Measurements from ENCODE around the gene TNNT3. TPM values are rescaled to one million over a fixed set of nuclear protein-coding genes. Genes with fewer than 3 reads are reported as not detected.

The TNNT3 gene
- total and polyA plus RNA-seq, 2 experiments from 2014 or later, result not detected

DNA sequence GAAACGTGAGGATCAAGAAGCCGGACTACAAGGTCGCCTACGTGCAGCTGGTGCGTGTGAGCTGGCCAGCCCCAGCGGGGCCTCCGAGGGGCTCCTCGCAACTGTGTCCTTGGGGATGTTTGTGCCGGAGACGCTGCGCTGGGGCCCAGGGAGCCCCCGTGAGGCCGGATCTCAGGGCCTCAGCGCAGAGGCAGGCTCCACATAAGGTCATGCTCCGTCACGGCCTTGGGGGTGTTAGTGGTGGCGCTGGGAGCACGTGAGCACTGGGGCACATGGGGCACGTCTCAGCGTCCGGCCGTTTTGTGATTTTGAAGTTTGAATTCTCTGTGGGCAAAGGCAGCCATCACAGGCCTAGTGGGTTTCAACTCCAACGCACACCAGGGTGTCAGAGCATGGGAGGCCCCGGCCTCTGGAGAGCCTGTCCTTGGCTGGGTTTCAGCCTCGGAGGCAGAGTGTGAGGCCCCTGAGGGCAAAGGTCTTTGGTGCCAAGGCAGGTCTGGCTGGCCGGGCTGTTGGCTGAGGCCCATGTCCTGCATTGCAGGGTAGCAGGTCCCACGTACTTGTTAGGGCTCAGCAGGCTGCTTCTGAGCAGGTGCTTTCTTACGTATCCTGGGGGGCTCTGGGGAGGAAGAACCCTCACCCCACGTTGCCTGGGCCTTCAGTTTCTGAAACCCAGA, 33.4 kb downstream of the TNNT3 start:
- Histone ChIP-seq H3K79me2 (ENCODE audit: insufficient read depth) (no peaks in the 10 kb centered on the region), H3K4me3 (no peak overlapping the region), H3K27ac (no peak overlapping the region), H3K9me2 (ENCODE audit: insufficient read depth) (no peaks in the 10 kb centered on the region), H3K4me2 (ENCODE audit: unreplicated experiment) (no peak overlapping the region), H2AFZ (no peak overlapping the region), H3K27me3 (replicated peaks; ENCODE audit: insufficient read depth) (no peaks in the 10 kb centered on the region), H3K9me3 (ENCODE audit: low read depth) (no peaks in the 10 kb centered on the region), H3F3A (ENCODE audit: insufficient read depth) (no peaks in the 10 kb centered on the region), H3K9ac (no peak overlapping the region), H3K36me3 (ENCODE audit: low read depth) (no peaks in the 10 kb centered on the region), H3K4me1 (ENCODE audit: insufficient read depth) (no peaks in the 10 kb centered on the region), H4K20me1 (ENCODE audit: insufficient read depth) (no peaks in the 10 kb centered on the region)
- WGBS, 2 experiments (ENCODE audit: low coverage in 1 of 2, low lambda C conversion rate in 2 of 2, missing lambda C conversion rate in 2 of 2), result no CpG with 5 or more reads among the region's 29 CpGs
- in situ Hi-C loops (cut with MboI), result no loop called here
- no peak for DNase-seq
- TF ChIP-seq EZH2 (IDR thresholded peaks at IDR 0.05; ENCODE audit: insufficient read depth, poor library complexity, severe bottlenecking), result no peak
- TF ChIP-seq EZH2phosphoT487 (IDR thresholded peaks at IDR 0.05; ENCODE audit: insufficient read depth, low read depth), result no peak

DNA sequence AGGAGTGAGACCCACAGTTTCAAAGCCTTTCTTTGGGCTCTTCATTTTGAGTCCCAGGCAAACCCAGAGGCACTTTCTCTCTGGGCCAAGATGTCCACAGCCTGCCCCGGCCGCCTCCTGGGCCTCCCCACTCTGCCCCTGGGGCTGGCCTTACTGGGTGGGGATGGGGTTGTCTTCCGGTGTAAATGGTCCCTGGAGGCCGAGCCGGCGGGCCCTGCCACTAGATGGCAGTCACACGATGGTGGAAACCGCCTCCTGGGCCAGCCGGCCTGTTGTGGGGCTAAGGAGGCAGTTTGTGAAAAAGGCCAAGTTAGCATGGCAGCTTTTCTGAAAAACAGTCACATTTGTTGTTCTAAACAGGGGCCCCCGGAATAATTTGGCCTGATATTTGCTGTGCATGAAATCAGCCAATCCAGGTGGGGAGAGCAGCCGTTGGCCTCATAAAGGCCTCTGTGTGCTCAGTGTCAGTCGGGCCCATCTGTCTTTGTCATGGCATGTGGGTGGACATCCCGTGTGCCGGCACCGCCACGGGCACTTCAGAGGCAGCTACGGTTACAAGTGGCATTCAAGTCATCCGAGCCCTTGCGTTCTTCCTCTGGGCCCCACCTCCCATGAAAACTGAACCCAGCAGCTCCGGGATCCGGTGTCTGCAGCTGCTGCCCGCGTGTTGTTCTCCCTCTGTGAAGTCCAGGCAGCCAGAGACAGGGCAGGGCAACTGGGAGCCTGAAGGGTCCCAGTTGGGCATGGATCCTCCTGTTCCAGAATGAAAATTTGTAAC, 34.2 kb downstream of the TNNT3 start:
- no peaks in the 10 kb centered on the region for H3K9me2 ChIP-seq (ENCODE audit: insufficient read depth)
- no peaks in the 10 kb centered on the region for H3K4me1 ChIP-seq (ENCODE audit: insufficient read depth)
- no peak for DNase-seq
- H4K20me1 ChIP-seq (ENCODE audit: insufficient read depth), result no peaks in the 10 kb centered on the region
- in situ Hi-C loops (cut with MboI), result no loop called here
- no peak overlapping the region for H3K9ac ChIP-seq
- no peaks in the 10 kb centered on the region for H3F3A ChIP-seq (ENCODE audit: insufficient read depth)
- TF ChIP-seq EZH2phosphoT487 (IDR thresholded peaks at IDR 0.05; ENCODE audit: insufficient read depth, low read depth) (no peak), EZH2 (IDR thresholded peaks at IDR 0.05; ENCODE audit: insufficient read depth, poor library complexity, severe bottlenecking) (no peak)
- no peak overlapping the region for H3K4me3 ChIP-seq
- H3K9me3 ChIP-seq (ENCODE audit: low read depth), result no peaks in the 10 kb centered on the region
- WGBS, 2 experiments (ENCODE audit: low coverage in 1 of 2, low lambda C conversion rate in 2 of 2, missing lambda C conversion rate in 2 of 2), result 87 to 95% methylated on average over 3 to 4 of the region's 23 CpGs
- no peaks in the 10 kb centered on the region for H3K27me3 ChIP-seq (replicated peaks; ENCODE audit: insufficient read depth)
- H3K27ac ChIP-seq, result no peak overlapping the region
- no peak overlapping the region for H2AFZ ChIP-seq
- no peak overlapping the region for H3K4me2 ChIP-seq (ENCODE audit: unreplicated experiment)
- no peaks in the 10 kb centered on the region for H3K79me2 ChIP-seq (ENCODE audit: insufficient read depth)
- H3K36me3 ChIP-seq (ENCODE audit: low read depth), result no peaks in the 10 kb centered on the region

DNA sequence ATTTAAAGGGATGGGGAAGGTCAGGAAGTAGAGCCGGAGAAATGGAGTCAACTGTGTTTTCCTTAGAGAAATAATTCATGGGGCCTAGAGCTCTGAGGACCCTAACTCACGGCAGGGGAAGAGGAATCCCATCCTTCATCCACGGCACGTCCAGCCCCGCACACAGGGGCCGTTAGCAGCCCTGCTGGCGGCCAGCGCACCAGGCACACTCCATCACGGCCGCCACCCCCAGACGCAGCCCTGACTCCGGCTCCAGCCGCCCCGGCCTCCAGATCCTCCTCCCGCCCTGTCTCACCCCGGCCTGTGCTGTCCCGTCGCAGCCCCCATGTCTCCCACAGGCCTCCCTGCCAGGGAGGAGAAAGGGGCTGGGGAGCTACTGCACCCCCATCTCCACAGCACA, 38.9 kb downstream of the TNNT3 start:
- Histone ChIP-seq H3K4me2 (ENCODE audit: unreplicated experiment) (no peak overlapping the region), H3K36me3 (ENCODE audit: low read depth) (no peaks in the 10 kb centered on the region), H3K9ac (no peak overlapping the region), H2AFZ (no peak overlapping the region), H3K79me2 (ENCODE audit: insufficient read depth) (no peaks in the 10 kb centered on the region), H3K4me1 (ENCODE audit: insufficient read depth) (no peaks in the 10 kb centered on the region), H3K4me3 (no peak overlapping the region), H4K20me1 (ENCODE audit: insufficient read depth) (no peaks in the 10 kb centered on the region), H3K9me2 (ENCODE audit: insufficient read depth) (no peaks in the 10 kb centered on the region), H3F3A (ENCODE audit: insufficient read depth) (no peaks in the 10 kb centered on the region), H3K9me3 (ENCODE audit: low read depth) (no peaks in the 10 kb centered on the region), H3K27me3 (replicated peaks; ENCODE audit: insufficient read depth) (no peaks in the 10 kb centered on the region), H3K27ac (no peak overlapping the region)
- TF ChIP-seq EZH2 (IDR thresholded peaks at IDR 0.05; ENCODE audit: insufficient read depth, poor library complexity, severe bottlenecking), result no peak
- TF ChIP-seq EZH2phosphoT487 (IDR thresholded peaks at IDR 0.05; ENCODE audit: insufficient read depth, low read depth), result no peak
- in situ Hi-C loops (cut with MboI), result no loop called here
- DNase-seq, result no peak
- no CpG with 5 or more reads among the region's 18 CpGs for WGBS, 2 experiments (ENCODE audit: low coverage in 1 of 2, low lambda C conversion rate in 2 of 2, missing lambda C conversion rate in 2 of 2)

DNA sequence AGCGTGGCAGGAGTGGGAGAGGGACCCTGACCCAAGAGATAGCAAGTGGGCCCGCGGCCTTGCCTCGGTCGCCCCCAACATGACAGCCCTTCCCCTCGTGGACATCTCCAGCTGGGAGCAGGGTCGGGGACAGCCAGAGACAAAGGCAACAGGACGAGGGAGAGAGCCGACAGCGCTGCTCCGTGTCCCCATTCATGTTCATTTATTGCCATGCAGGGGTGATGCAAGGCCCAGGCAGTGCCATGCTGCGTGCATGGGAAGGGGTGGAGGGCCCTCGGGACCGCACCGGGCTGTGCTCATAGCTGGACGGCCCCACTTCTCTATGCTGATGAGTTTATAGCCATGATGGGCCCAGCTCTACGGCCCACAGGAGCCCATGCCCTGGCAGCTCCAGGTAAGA, 40.3 kb downstream of the TNNT3 start:
- H3F3A ChIP-seq (ENCODE audit: insufficient read depth), result no peaks in the 10 kb centered on the region
- no peaks in the 10 kb centered on the region for H3K36me3 ChIP-seq (ENCODE audit: low read depth)
- TF ChIP-seq EZH2phosphoT487 (IDR thresholded peaks at IDR 0.05; ENCODE audit: insufficient read depth, low read depth) (no peak), EZH2 (IDR thresholded peaks at IDR 0.05; ENCODE audit: insufficient read depth, poor library complexity, severe bottlenecking) (no peak)
- no peak overlapping the region for H3K9ac ChIP-seq
- H3K27ac ChIP-seq, result no peak overlapping the region
- no CpG with 5 or more reads among the region's 17 CpGs for WGBS, 2 experiments (ENCODE audit: low coverage in 1 of 2, low lambda C conversion rate in 2 of 2, missing lambda C conversion rate in 2 of 2)
- in situ Hi-C loops (cut with MboI), result no loop called here
- no peak for DNase-seq
- H3K4me2 ChIP-seq (ENCODE audit: unreplicated experiment), result no peak overlapping the region
- no peaks in the 10 kb centered on the region for H3K4me1 ChIP-seq (ENCODE audit: insufficient read depth)
- H4K20me1 ChIP-seq (ENCODE audit: insufficient read depth), result no peaks in the 10 kb centered on the region
- no peaks in the 10 kb centered on the region for H3K9me2 ChIP-seq (ENCODE audit: insufficient read depth)
- H3K9me3 ChIP-seq (ENCODE audit: low read depth), result no peaks in the 10 kb centered on the region
- no peaks in the 10 kb centered on the region for H3K79me2 ChIP-seq (ENCODE audit: insufficient read depth)
- no peak overlapping the region for H2AFZ ChIP-seq
- H3K4me3 ChIP-seq, result no peak overlapping the region
- H3K27me3 ChIP-seq (replicated peaks; ENCODE audit: insufficient read depth), result no peaks in the 10 kb centered on the region
